ENCODE data around the gene CLEC18B. TPM values are rescaled to one million over a fixed set of nuclear protein-coding genes. Genes with fewer than 3 reads are reported as not detected.

CLEC18B gene
- total and polyA plus RNA-seq, 7 donors = 0.49 to 1.7 (median 0.83) TPM; not detected in 4

GRCh38 chr16:74465851-74466685, 44.8 kb upstream of the CLEC18B start:
- no peak overlapping the region for H3K27ac ChIP-seq
- no peak overlapping the region for H3K4me3 ChIP-seq
- H3K36me3 ChIP-seq = peaks cover 29 to 91% (median 51%) of the 10 kb centered on the region in 4 donors
- intact Hi-C loops (cut with DNase I) = no loop called here
- H3K9me3 ChIP-seq = no peaks in the 10 kb centered on the region
- TF ChIP-seq POLR2A (IDR thresholded peaks at IDR 0.05) = no peak
- no peak for TF ChIP-seq EP300 (IDR thresholded peaks at IDR 0.05)
- TF ChIP-seq CTCF (IDR thresholded peaks at IDR 0.05) = no peak
- no peak for TF ChIP-seq POLR2AphosphoS5 (IDR thresholded peaks at IDR 0.05)
- no peaks in the 10 kb centered on the region for H3K27me3 ChIP-seq
- peaks cover 0 to 15% (median 6%) of the 10 kb centered on the region in 4 donors for H3K4me1 ChIP-seq
- DNase-seq = no peak
- 77 to 78% methylated on average over 6 of the region's 6 CpGs for WGBS, 2 donors

GRCh38 chr16:74465281-74465680, 44.0 kb upstream of the CLEC18B start:
- Histone ChIP-seq H3K27me3 (no peaks in the 10 kb centered on the region), H3K36me3 (peaks cover 25 to 84% (median 45%) of the 10 kb centered on the region in 4 donors), H3K9me3 (no peaks in the 10 kb centered on the region), H3K4me1 (peaks cover 0 to 15% (median 6%) of the 10 kb centered on the region in 4 donors), H3K27ac (no peak overlapping the region), H3K4me3 (no peak overlapping the region)
- TF ChIP-seq EP300 (IDR thresholded peaks at IDR 0.05) = no peak
- TF ChIP-seq POLR2A (IDR thresholded peaks at IDR 0.05) = no peak
- TF ChIP-seq CTCF (IDR thresholded peaks at IDR 0.05) = no peak
- no peak for TF ChIP-seq POLR2AphosphoS5 (IDR thresholded peaks at IDR 0.05)
- no peak for DNase-seq
- intact Hi-C loops (cut with DNase I) = no loop called here
- WGBS, 2 donors = 89 to 94% methylated on average over 7 of the region's 7 CpGs

- WGBS, 2 donors = 88 to 96% methylated on average over 2 of the region's 2 CpGs
- H3K27me3 ChIP-seq = no peaks in the 10 kb centered on the region
- H3K27ac ChIP-seq = no peak overlapping the region
- H3K4me3 ChIP-seq = no peak overlapping the region
- H3K36me3 ChIP-seq = peaks cover 21 to 81% (median 37%) of the 10 kb centered on the region in 4 donors
- intact Hi-C loops (cut with DNase I) = loop anchor here (5.0 kb wide), 1 partner anchor 143 kb away; the partner anchor contains the start of gene GLG1
- H3K4me1 ChIP-seq = peaks cover 0 to 15% (median 6%) of the 10 kb centered on the region in 4 donors
- DNase-seq = no peak
- H3K9me3 ChIP-seq = no peaks in the 10 kb centered on the region
- no peak for TF ChIP-seq POLR2AphosphoS5 (IDR thresholded peaks at IDR 0.05)
- TF ChIP-seq CTCF (IDR thresholded peaks at IDR 0.05) = no peak
- TF ChIP-seq EP300 (IDR thresholded peaks at IDR 0.05) = no peak
- no peak for TF ChIP-seq POLR2A (IDR thresholded peaks at IDR 0.05)
Observed at GRCh38 chr16:74463888-74464287, 42.6 kb upstream of the CLEC18B start.

- no peaks in the 10 kb centered on the region for H3K27me3 ChIP-seq
- intact Hi-C loops (cut with DNase I) = loop anchor here (5.0 kb wide), 1 partner anchor 145 kb away; the partner anchor contains the start of gene GLG1
- TF ChIP-seq EP300 (IDR thresholded peaks at IDR 0.05) (no peak), POLR2AphosphoS5 (IDR thresholded peaks at IDR 0.05) (no peak), CTCF (IDR thresholded peaks at IDR 0.05) (no peak), POLR2A (IDR thresholded peaks at IDR 0.05) (no peak)
- no peaks in the 10 kb centered on the region for H3K9me3 ChIP-seq
- peaks cover 0 to 15% (median 6%) of the 10 kb centered on the region in 4 donors for H3K4me1 ChIP-seq
- DNase-seq = no peak
- H3K27ac ChIP-seq = peak overlapping the region in 3 of 4 donors; percentile 37 to 67 (median 62)
- no peak overlapping the region for H3K4me3 ChIP-seq
- WGBS, 2 donors = 96 to 97% methylated on average over 4 of the region's 4 CpGs
- H3K36me3 ChIP-seq = peaks cover 17 to 81% (median 35%) of the 10 kb centered on the region in 4 donors
Observed at GRCh38 chr16:74462361-74462760, 41.1 kb upstream of the CLEC18B start.
